HepG2 (cell line): ENCODE results near the gene RAB5B. TPM values are rescaled to one million over a fixed set of nuclear protein-coding genes. Genes with fewer than 3 reads are reported as not detected.

Experiments
- ARHGAP35 ChIP-seq: sonication (generic); formaldehyde crosslinking; IDR thresholded peaks from 2 replicates; pipeline ENCODE4 v1.9.0; 2022; ENCODE audit warnings: mild to moderate bottlenecking, inconsistent platforms, moderate library complexity, missing genetic modification reagents, borderline replicate concordance
- ARID2 ChIP-seq: sonication (generic); formaldehyde crosslinking; IDR thresholded peaks from 2 replicates; pipeline ENCODE4 v1.8.1; 2022; ENCODE audit warnings: mild to moderate bottlenecking, missing genetic modification reagents, borderline replicate concordance
- BATF2 ChIP-seq: sonication (generic); formaldehyde crosslinking; IDR thresholded peaks from 2 replicates; pipeline ENCODE4 v1.8.0; 2022; ENCODE audit warnings: mild to moderate bottlenecking, missing genetic modification reagents, moderate library complexity
- FOXK2 ChIP-seq: fragments of 450-650 bp; IDR thresholded peaks from 2 replicates; pipeline ENCODE4 v1.6.1; 2016
- HNRNPK ChIP-seq: fragments of 200-400 bp; formaldehyde crosslinking; IDR thresholded peaks from 2 replicates; pipeline ENCODE4 v1.6.1; 2018; ENCODE audit warnings: low read length, low read depth, moderate library complexity, mild to moderate bottlenecking; ENCODE audit not compliant: poor library complexity, severe bottlenecking
- NCOA5 ChIP-seq: sonication (generic); formaldehyde crosslinking; IDR thresholded peaks from 2 replicates; pipeline ENCODE4 v1.4.0; 2020; ENCODE audit warnings: missing genetic modification reagents
- RXRB ChIP-seq: IDR thresholded peaks from 2 replicates; pipeline ENCODE4 v1.6.1; 2016; ENCODE audit warnings: borderline replicate concordance, missing genetic modification reagents, missing compliant biosample characterization
- TOPORS ChIP-seq: sonication (generic); formaldehyde crosslinking; IDR thresholded peaks from 2 replicates; pipeline ENCODE4 v1.8.0; 2023; ENCODE audit warnings: mild to moderate bottlenecking, missing genetic modification reagents
- TRIM22 ChIP-seq: fragments of 450-650 bp; IDR thresholded peaks from 2 replicates; pipeline ENCODE4 v1.6.1; 2017
- ZKSCAN5 ChIP-seq: sonication (generic); formaldehyde crosslinking; IDR thresholded peaks from 2 replicates; pipeline ENCODE4 v1.5.1; 2020; ENCODE audit warnings: mild to moderate bottlenecking, missing genetic modification reagents
- ZNF143 ChIP-seq: sonication (generic); formaldehyde crosslinking; IDR thresholded peaks from 2 replicates; pipeline ENCODE4 v1.4.0; 2020; ENCODE audit warnings: missing genetic modification reagents
- ZNF30 ChIP-seq: sonication (generic); formaldehyde crosslinking; IDR thresholded peaks from 2 replicates; pipeline ENCODE4 v1.5.0; 2020; ENCODE audit warnings: mild to moderate bottlenecking, missing genetic modification reagents
- ZNF318 ChIP-seq: sonication (generic); formaldehyde crosslinking; IDR thresholded peaks from 2 replicates; pipeline ENCODE4 v1.4.0; 2020; ENCODE audit warnings: mild to moderate bottlenecking, missing genetic modification reagents
- ZNF326 ChIP-seq: sonication (generic); formaldehyde crosslinking; IDR thresholded peaks from 2 replicates; pipeline ENCODE4 v1.4.0; 2020; ENCODE audit warnings: missing genetic modification reagents, borderline replicate concordance
- ZNF34 ChIP-seq: sonication (generic); formaldehyde crosslinking; IDR thresholded peaks from 2 replicates; pipeline ENCODE4 v1.4.0; 2020; ENCODE audit warnings: mild to moderate bottlenecking, missing genetic modification reagents, borderline replicate concordance
- ZNF382 ChIP-seq: sonication (generic); formaldehyde crosslinking; IDR thresholded peaks from 2 replicates; pipeline ENCODE4 v1.5.0; 2020; ENCODE audit warnings: missing genetic modification reagents, mild to moderate bottlenecking, borderline replicate concordance
- ZNF543 ChIP-seq: sonication (generic); formaldehyde crosslinking; IDR thresholded peaks from 2 replicates; pipeline ENCODE4 v1.4.0; 2020; ENCODE audit warnings: mild to moderate bottlenecking, missing genetic modification reagents
- ZNF629 ChIP-seq: sonication (generic); formaldehyde crosslinking; conservative IDR thresholded peaks from 2 replicates; pipeline ENCODE4 v1.5.0; 2020; ENCODE audit warnings: missing genetic modification reagents
- ZNF674 ChIP-seq: sonication (generic); formaldehyde crosslinking; IDR thresholded peaks from 2 replicates; pipeline ENCODE4 v1.5.0; 2020; ENCODE audit warnings: low read depth, mild to moderate bottlenecking, missing genetic modification reagents
- polyA plus RNA-seq, 8 experiments: library from polyadenylated mRNA; depleted of rRNA in 3 of 8; stranded (reverse) in 7 of 8; unstranded in 1 of 8; fragments of >200 nt; fragmentation: Illumina TruSeq in 4 of 8; extraction: Trizol in 4 of 8; gene quantifications; 2 replicates each; pipeline versions ENCODE4 v1.2.1 to v1.2.3, GENCODE V29; 2011 to 2016; ENCODE audit warnings: low read depth in 4 of 8, missing spikeins in 1 of 8, mixed read lengths in 1 of 8; ENCODE audit not compliant: insufficient read depth in 1 of 8
- total RNA-seq, 5 experiments: library from RNA; depleted of rRNA; stranded (reverse); fragments of >200 nt; fragmentation: Illumina TruSeq; extraction: Trizol; gene quantifications; 2 replicates each; pipeline ENCODE4 v1.2.3, GENCODE V29; 2016; ENCODE audit warnings: low read depth in 1 of 5

The RAB5B gene
- total and polyA plus RNA-seq, 2 of the 13 experiments (the other 11 are each of a cell fraction or from before 2014, with no cell fraction given) = 26.0 to 68.3 TPM

GRCh38 chr12:55996715-55997534, 23.0 kb downstream of the RAB5B start, which contains the start of gene SUOX (continued):
- TF ChIP-seq TOPORS (CRISPR knock-in tag) (no peak), BATF2 (CRISPR knock-in tag) (no peak), ZNF318 (CRISPR knock-in tag) (no peak), ARID2 (CRISPR knock-in tag) (0 out of 2 replicates have a peak, but pooled peaks have one; percentile 44), HNRNPK (no peak), ZNF30 (no peak), TRIM22 (no peak), RXRB (CRISPR knock-in tag) (peak; percentile 14; the same call in 1 of the 2 replicates), ZNF543 (no peak), ZNF629 (no peak), ZKSCAN5 (CRISPR knock-in tag) (no peak), ZNF143 (CRISPR knock-in tag) (peak; percentile 70), ARHGAP35 (no peak), ZNF34 (0 out of 2 replicates have a peak, but pooled peaks have one; percentile 44), NCOA5 (CRISPR knock-in tag) (no peak), ZNF674 (CRISPR knock-in tag) (no peak), ZNF382 (CRISPR knock-in tag) (no peak), FOXK2 (peak; percentile 39; the same call in 1 of the 2 replicates), ZNF326 (CRISPR knock-in tag) (no peak)
